ENCODE results near the gene PPFIBP2.

The PPFIBP2 gene

DNA sequence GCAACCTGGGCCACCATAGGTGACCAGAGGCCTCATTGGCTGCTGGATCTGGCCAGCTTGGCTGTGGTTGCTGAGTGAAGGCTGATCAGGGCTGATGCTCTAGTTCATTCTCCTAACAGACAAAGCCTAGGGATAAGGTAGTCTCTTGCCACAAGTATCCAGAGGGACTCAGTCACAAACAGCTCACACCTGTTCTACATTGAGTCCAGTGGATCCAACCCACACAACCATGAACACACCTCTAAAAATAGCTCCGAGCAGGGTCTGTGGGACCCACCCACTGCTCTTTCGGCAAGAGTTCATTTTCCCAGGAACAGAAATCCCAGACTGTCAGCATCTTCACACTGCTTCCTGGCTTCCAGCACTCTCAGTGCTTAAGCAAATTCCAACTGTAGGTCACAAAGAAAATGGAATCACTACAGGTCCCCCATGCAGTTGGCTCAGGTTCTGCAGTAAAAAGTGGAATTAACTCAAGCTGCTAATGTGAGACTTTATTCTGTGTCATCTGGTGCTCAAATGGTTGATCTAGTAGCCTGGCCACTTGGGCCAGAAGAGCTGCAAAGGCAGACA, 67.3 kb downstream of the PPFIBP2 start:
- DNase-seq, result no peak

DNA sequence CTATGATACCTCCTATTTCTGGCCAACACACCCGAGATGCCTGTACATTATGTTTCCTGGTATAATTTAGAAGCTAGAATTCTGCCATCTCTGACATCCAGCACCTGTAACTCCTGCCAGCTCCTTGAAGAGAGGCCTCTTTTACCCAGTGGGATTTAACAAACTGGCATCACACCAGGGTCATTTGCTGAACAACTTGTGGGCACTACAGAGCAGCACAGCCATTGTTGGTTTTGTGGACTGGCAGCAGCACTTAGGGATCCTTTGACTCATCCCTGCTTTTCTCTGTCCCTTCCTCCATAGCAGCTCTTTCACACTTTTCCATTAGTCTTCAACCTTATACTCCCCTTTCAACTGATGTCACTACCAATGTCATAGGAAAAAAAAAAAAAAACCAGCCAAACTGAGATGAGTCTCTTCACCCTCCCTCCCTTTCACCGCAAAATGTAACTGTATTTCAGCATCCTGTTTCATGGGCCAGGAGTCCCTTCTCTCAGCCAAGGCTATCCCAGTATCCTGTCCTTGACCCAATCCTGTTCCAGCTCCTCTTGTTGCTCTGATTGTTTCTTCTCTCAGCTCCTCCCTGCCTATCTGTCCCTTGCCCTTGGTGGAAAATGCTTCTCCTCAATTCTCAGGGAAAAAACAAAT, 68.7 kb downstream of the PPFIBP2 start:
- DNase-seq, result no peak

DNA sequence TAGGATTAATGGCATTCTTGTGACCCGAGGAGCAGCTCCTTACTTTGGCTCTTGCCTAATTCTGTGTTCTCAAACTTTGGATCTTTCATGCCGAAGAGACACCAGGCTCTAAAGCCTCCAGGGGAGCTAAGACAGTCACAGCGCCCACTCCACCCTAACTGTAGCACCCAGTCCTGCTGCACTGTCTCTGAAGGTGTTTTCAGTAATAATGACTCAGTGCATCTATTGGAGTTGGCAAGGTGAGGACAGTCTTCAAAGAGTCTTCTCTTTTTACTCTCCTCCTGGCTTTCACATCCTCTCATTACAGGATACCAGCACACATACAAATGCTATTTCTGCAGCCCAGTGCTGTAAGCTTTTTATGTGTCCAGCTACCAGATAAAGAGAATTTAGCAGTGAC, 69.4 kb downstream of the PPFIBP2 start:
- DNase-seq, result no peak

DNA sequence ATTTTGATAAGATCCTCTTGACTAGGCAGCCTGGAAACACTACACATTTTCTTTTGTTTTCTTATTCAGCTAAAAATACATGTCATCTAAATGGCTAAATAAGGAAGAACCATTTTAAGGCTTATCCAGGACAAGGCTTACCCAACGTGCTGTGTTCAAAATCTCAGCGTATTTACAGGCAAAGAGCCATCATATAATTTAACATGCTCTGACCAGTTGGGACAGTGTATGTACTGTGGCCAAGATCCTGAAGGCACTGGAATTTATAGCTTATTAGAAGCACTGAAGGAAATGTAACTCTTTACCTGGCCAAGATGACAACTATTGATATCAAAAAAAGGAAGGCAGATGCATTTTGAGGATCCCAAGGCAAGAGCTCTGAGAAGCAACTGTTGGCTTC, 71.1 kb downstream of the PPFIBP2 start:
- DNase-seq, result no peak

DNA sequence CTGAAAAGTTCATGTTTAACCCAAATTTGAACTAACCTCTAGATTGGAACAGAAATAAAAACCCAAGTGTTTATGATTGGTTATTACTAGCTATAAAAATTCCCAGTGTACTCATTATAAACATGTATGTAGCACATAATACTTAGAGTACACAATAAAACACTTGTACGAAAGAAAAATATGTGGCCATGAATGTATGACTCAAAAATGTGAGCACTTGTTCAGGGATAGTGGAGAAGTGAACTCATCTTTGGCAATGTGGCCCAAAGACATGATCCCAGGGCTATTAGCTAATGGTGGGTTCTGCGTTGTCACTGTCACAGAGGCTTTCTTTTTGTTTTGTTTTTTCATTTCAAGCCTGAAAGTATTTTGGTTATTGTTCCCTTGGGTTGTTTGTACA, 72.0 kb downstream of the PPFIBP2 start:
- DNase-seq, result peak; percentile 52

DNA sequence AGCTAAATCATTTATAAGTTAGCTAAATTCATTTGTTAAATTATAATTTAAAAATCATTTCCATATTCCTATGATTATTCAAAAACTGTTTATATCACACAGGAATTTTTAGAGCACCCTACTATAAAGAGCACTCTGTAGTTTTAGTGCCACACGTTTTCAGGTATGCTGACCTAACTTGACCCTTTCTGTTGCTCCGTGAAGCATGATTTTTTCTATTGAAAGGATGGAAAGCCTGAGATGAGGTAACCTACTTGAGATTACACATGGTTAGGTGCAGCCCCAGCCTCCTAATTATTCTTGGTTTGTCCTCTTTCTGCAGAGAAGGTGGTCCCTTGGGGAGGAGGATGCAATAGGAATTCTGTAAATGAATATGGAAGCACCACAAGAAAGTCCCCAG, 72.6 kb downstream of the PPFIBP2 start:
- no peak for DNase-seq

DNA sequence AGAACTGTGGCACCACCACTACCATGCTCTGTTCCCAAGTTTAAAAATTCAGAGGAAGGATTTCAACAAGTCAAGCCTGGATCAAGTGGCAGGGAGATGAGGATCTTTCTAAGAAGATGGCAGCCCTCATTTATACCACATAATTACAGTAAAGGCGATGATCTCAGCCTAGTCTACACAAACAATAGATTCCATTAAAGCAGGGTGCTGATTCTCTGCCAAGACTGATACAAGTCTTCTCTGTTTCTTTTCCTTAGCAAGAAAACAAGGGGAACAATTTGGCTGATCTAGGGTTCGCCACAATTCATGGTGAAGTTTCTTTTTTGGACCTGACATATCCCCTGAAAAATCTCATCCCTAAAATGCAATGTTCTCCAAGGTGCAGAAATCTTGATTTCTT, 73.9 kb downstream of the PPFIBP2 start:
- DNase-seq, result no peak

DNA sequence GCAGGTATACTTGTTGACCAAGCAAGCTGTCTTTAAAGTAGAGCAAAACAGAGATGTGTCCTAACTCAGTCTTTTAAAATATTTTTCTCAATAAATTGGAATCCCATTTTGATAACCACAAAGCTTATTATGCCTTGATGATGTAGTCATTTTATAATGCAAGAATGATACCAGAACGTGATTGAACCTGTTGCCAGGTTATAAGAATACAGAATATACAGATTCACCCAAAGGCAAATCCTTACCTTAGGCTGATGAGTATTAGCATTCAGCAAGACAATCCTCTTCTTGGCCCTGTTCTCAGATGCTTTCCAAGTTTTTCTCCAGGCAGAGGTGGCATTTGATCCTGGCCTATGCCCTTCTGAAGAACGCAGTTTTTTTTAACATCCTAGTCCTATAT, 76.1 kb downstream of the PPFIBP2 start:
- no peak for DNase-seq

DNA sequence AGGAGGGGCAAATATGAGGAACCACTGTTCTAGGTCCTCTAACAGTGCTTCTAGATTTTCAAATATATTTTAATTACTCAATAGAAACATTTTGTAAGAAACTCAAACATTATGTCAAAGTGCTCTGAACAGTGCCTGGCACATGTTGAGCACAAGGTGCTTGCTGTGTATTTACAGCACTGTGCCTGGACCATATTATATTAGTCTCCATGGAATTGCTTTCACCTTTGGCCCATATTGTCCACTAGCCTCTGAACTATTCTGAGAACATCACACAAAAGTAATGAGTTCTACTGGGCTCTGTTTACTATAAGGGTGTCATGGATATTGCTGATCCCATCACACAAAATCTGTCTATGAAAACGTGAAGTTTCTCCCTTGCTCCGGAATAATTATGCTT, 76.7 kb downstream of the PPFIBP2 start:
- no peak for DNase-seq

DNA sequence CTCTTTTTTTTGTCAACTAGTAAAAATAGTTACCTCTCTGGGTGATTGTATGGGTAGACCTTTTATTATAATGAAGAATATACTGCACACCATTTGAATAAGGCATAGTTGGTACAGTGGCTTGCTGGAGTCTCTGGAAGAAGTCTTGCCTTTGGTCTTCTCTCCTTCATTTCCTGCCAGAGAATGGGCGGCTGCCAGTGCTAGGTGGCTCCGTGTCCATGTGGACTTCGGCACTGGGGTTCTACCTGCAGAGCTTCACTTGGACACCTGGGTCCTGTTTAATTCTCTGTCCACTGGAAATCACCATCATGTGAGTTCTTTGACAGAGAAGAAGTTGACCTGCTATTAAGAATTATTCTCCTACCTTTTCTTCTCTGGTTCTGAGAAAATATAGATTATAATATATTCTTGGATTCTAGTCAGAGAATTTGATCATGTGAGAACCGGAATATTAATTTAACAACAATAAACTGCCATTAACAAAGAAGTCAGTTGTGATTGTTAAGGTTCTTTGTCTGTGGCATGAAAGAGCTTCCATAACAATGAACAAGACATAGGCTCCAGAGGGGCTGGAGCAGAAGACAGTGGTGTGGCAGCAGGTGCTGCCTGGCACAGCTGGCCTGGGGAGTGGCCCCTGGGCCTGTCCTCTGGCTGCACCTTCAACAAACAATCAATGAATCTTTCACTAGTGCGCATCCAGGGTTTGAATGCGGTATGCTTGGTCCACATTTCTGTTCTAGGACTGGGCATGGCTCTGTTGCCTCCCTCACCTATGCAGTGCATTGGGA, 77.5 kb downstream of the PPFIBP2 start:
- DNase-seq, result no peak

DNA sequence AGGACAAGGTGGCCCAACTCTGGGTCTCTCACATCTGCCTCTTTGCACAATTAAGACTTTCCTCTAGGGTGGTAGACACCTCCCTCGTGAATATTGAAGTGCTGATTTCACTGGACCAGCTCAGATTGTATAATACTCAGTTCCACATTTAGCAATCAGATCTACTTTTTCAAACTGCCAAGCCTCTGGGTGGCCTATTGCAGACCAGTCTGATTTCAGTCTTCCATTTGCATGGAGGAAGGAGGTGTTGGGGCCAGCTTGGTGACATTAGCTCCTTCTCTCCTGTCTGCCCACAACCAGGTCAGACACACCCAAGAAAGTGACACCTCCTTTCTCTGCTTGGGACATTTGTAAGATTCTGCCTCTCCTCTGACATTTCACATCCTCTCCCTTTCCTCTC, 78.2 kb downstream of the PPFIBP2 start:
- no peak for DNase-seq

DNA sequence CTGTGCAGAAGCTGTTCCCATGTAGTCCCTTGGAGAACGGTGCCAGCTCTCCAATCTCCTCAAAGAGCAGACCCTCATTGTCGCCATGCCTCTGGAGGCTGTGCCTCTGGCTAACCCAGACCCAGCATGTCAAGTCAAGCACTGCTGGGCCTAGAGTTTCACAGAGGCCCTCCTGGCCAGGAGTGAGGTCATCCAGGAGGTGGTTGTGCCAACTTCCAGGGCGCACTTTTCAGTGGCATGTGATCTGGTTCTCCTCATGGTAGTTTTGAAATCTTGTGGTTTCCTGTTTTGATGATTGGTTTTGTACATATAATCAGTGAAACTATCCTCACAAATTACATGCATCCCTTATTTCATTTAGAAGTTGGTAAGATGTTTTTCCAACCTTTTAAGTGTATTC, 78.9 kb downstream of the PPFIBP2 start:
- peak; percentile 34 for DNase-seq

DNA sequence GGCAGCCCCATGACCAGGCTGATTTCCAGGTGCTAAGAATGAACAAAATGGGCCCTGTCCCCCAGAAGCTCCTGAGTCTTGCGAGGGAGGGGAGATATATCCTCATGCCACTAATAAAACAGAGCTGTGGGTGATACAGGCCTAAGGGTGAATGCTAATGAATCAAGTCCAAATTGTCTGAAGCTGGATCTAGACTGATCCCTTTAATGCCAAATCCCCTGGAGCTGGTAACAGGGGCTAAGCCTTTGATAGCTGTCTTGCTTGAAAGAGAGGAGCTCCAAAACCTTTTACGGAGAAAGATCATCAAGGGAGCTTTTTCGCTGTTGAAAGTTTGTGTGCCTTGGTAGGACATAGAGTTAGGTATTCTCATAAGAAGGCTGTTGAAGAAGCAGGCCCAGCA, 79.7 kb downstream of the PPFIBP2 start:
- DNase-seq, result no peak

DNA sequence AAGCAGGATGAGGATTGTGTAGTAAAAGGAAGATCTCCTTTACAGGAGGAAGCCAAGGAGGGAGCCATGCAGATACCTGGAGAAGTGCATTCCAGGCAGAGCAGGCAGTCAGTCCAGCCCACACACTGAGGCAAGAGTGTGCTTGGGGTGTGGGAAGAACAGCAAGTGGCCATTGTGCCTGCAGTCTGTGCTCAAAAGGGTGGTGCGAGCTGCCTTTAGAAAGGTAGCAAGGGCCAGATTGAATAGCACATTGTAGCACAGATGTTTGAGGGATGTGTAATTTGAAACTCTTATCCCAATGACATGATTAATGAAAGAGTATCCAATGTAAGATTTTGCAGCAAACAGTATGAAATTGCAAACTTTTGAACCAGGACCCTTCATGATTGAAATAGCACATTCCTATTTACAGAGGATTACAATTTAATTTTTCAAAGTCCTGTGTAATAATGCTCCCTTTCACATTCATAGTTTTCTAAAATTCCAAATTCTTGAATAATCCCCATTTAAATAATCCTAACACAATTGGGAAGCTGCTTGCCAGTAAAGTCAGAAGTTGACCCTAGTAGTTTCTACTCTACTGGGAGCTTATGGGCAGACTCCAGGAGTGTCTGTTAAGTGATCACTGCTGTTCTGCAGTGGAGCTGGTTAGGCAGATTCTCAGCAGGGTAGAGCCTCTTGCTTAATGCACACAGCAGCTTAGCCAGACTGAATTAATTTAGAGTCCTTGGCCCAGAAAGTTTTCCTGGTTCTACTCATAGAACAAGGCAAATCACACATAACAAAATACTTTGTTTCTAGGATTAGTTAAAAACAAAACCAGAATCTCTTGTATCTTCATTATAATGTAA, 81.4 kb downstream of the PPFIBP2 start:
- no peak for DNase-seq

DNA sequence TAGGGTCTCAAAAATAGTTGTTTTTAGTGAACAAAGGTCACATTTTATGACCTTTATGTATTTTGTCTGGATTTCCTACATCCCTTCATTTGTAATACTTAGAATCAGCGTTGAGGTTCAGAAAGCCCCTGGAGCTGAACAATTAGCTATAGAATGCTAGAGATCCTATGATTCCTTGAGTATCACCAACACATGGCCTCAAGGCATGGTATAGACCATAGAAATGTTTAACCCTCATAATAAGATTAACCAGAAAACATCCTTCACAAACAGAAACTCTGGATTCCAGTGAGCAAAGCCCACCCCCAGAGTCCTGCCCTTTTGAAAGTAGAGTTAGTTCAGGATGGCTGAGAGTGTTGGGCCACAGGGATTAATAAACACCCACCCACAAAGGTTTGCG, 82.2 kb downstream of the PPFIBP2 start:
- no peak for DNase-seq

DNA sequence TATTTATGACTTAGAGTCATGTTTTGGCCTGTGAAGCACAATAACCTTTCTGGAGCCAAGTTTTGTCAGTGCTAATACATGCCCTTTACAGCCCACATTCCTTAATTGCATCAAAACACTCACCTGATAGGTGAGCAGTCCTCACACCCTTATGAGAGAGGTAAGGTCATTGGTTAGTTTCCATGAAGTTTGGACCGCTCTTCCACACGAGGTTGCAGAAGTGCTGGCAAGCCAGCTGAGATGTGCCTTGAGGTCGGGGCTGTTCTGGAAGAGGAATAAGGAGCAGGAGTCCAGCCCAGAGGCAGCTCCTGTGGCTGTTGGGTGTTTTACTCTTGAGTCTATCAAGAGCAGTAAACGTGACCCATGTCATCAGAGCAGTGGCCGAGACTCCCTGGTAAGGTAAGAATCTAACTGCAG, 83.2 kb downstream of the PPFIBP2 start:
- DNase-seq, result no peak

DNA sequence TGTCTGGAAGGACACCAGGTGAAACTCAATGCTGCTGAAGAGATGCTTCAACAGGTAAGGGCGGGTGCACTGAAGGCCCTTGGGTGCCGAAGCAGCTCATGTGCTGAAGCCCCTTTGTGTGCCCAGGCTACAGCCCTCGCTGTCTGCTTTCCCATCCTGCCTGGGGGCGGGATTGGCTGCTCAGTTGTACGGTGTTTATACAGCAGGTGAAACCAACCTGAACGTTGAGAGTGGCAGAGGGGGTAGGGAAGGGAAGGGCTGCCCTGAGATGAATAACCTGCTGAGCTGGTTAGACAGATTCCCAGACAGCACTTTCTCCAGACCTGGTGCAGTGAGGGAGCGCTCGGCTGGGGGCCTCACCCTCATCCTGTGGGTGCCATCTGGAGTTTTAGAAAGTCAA, 83.8 kb downstream of the PPFIBP2 start:
- DNase-seq, result no peak

DNA sequence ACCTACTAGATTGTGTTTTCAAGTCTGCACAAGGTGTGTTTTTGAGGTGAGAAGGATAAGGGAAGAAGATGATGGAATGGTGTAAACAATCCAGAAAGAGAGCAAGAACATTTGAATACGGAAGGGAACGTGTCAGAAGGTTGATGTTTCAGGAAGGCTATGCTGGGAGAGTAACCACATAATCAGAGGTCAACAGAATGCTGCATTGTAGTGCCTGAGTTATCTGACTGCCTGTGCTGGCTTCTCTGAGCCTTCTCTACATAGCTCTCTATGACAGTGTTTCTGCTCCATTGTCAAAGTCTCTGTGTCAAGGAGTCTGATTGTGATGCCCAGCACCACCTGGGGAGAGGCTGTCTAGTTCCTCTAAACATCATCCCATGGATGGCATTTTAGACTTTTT, 85.4 kb downstream of the PPFIBP2 start:
- DNase-seq, result no peak

DNA sequence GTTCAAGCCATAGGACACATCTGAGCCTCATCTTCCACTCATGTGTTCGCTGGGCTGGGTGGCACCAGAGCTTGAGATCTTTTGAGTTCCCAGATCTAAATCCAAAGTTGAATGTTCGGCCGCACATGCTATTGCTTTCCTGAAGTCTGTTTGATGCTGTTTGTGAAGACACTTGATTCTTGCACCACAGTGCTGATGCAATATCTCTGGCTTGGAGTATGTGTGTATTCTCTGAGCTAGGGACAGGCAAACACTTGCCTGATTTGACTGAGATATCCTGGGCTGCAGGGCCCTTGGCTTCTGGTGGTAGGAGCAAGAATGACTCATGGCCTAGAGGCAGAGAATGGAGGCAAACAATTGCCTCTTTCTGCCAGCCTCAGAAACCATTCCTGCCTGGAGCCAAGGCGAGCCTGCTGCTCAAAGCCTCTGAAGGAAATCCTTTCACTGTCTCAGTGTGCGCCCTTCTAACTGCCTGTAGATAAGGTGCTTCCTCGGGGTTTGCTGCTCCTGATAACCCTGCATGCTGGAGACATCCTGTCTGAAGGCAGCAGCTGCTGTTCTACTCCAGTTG, 86.5 kb downstream of the PPFIBP2 start:
- DNase-seq, result peak; percentile 76

DNA sequence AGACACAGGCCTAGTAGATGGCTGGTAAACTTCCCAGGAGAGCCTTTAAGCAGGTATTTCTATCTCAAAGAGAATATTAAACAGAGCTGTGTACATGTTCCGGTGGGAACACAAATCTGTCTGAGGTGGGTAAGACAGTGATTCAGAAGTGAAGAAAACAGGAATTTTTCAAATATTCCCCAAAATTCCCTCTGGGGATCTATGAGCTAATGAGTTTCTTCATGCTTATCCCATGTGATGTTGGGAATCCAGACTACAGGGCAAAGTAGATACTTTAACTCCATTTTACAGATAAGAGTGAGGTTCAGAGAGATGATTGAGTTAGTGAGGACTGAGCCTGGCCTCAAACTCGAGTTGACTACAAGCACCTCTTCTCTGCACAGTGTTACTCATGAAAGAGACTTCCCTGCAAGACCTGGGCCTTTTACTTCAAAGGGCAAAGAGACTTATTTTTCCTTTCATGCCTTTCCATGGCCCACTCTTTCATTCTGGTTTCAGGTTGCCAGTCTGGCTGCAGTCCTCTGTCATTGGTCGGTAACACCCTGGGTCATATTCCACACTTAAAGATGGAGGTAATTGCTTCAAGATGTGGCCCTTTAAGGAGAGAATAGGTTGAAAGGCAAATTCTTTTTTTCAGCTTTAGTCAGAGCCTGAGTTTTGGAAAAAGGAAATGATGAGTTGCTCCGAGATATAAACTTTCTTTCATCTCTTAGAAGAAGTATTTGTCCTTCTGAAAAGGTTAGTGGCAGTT, 89.4 kb downstream of the PPFIBP2 start:
- DNase-seq, result no peak

DNA sequence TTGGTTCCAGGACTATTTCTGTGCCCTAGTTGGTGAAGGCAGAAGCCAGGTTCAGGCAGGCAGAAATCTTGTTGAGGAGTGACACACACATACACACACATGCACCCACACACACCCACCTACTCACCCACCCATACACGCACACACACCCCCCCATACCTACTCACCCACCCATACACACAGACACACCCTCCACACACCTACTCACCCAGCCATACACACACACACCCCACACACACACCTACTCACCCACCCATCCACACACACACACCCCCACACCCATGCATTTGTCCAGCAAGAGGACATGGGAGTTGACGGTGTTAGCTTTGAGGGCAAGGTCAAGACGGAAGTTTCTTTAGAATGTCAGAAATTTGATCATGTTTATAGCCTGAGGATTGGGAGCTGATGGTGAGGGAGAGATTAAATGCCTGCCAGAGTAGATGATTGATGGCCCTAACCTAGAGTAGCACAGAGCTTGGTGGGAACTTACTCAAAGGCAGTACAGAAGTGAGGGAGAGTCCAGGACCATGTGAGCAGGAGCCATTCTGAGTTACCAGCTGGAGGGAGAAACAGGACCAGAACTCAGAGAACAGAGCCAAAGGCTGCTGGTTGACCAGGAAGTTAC, 90.6 kb downstream of the PPFIBP2 start:
- DNase-seq, result no peak

Data from EL (cell line).